SK-N-SH (cell line): ENCODE measurements around the gene APBB2.

Experiments
- CTCF ChIP-seq: fragments of 200-600 bp; sonication (generic); IDR thresholded peaks from 2 replicates; pipeline ENCODE4 v1.6.1; 2017; ENCODE audit warnings: antibody characterized with exemption, mild to moderate bottlenecking, moderate library complexity
- EP300 ChIP-seq, 2 experiments: IDR thresholded peaks; 2 replicates each; pipeline versions ENCODE4 v1.4.0 to v1.6.1; 2012; ENCODE audit warnings: borderline replicate concordance in 1 of 2, low read depth in 1 of 2, low read length in 1 of 2
- FOXJ3 ChIP-seq: sonication (generic); formaldehyde crosslinking; IDR thresholded peaks from 2 replicates; pipeline ENCODE4 v1.5.1; 2020; ENCODE audit warnings: mild to moderate bottlenecking, missing genetic modification reagents
- IRF3 ChIP-seq: fragments of 150-350 bp; IDR thresholded peaks from 2 replicates; pipeline ENCODE4 v1.6.1; 2016; ENCODE audit warnings: mild to moderate bottlenecking, low read depth, low read length
- MAX ChIP-seq: IDR thresholded peaks from 2 replicates; pipeline ENCODE4 v1.4.0; 2012; ENCODE audit warnings: low read depth
- MXI1 ChIP-seq: IDR thresholded peaks from 2 replicates; pipeline ENCODE4 v1.6.1; 2012; ENCODE audit warnings: mild to moderate bottlenecking, low read depth, low read length, improper control_type of control experiment
- NRF1 ChIP-seq: IDR thresholded peaks from 2 replicates; pipeline ENCODE4 v1.6.1; 2012; ENCODE audit warnings: low read depth, mild to moderate bottlenecking, low read length
- REST ChIP-seq: IDR thresholded peaks from 2 replicates; pipeline ENCODE4 v1.6.1; 2012; ENCODE audit warnings: mild to moderate bottlenecking, low read depth, low read length, moderate library complexity
- RFX5 ChIP-seq: IDR thresholded peaks from 2 replicates; pipeline ENCODE4 v1.6.1; 2012; ENCODE audit warnings: mild to moderate bottlenecking, improper control_type of control experiment, low read length

GRCh38 chr4:41232856-41233255 is 18.5 kb upstream of the APBB2 start:
- TF ChIP-seq FOXJ3 (CRISPR knock-in tag) (no peak), IRF3 (no peak), MAX (no peak), EP300 (IDR thresholded peaks at IDR 0.05; ENCODE audit: borderline replicate concordance in 1 of 2, low read depth in 1 of 2, low read length in 1 of 2) (no peak), CTCF (no peak), NRF1 (no peak), RFX5 (no peak), MXI1 (no peak), REST (no peak)
